GM21576 (cell line): ENCODE data around the gene C20orf144.

Experiments used
- ATAC-seq: cut with Tn5 transposase; IDR thresholded peaks from one replicate; pipeline ENCODE4 v1.9.1; 2021; ENCODE audit warnings: mild to moderate bottlenecking, moderate library complexity; ENCODE audit not compliant: unreplicated experiment

C20orf144 gene

DNA sequence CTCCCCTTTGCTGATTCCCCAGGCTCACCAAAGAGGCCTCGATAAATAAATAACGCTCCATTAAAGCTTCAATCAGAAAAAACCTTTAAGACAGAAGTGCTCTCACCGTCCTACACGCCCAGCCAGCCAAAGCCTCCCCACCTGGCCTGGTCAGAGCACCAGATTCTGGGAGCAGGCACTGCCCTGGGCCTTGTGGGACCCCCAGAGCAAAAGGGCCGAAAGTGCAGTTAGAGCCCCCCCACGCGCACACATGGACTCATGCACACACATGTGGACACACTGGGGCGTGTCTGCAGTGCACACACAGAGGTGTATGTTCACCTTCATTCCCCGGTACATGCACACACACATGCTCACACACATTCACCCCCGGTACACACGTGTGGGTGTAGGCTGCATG is 14.0 kb downstream of the C20orf144 start:
- ATAC-seq: no peak

DNA sequence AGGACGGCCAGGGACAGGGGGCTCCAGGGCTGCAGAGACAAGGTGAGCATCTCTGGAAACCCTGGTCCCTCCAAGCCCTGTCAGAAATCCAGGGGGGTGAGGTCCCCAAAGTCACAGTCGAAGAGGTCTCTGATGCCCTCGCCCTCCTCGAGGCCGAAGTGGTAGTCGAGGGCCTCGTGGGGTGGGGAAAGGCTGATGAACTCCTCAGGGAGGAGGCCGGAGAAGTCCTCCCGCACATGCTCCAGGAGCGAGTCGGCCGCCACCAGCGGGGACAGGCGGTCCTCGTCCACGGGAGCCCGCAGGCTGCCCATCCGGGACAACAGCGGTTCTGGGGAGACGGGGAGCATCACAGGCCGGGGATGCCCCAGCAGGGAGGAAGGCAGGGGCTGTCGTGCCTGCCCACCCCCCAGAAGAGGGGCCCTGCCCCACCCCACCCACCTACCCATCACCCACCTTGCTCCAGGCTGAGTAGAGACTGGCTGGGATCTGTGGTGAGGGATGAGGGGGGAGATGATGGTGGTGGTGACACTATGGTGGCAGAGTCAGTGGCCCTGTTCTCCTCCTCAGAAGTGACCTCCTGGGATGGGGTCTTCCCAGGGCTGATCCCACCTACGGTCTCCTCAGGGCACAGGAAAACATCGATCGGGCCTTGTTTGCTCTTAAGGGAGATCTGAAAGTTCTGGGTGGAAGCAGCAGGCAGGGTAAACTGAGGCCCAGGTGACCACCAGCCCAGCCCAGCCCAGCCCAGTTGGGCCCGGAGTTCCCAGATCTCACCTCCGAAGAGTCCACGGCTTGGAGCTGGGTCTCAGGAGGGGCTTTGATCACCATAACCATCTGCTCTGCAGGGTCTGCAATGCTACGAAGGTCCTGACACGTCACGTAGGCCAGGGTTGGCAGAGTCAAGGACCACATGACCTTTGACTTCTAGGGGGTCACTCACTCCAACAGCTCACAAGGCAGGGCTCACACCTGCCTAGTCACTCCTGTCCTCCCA is 14.8 kb downstream of the C20orf144 start:
- no peak for ATAC-seq

DNA sequence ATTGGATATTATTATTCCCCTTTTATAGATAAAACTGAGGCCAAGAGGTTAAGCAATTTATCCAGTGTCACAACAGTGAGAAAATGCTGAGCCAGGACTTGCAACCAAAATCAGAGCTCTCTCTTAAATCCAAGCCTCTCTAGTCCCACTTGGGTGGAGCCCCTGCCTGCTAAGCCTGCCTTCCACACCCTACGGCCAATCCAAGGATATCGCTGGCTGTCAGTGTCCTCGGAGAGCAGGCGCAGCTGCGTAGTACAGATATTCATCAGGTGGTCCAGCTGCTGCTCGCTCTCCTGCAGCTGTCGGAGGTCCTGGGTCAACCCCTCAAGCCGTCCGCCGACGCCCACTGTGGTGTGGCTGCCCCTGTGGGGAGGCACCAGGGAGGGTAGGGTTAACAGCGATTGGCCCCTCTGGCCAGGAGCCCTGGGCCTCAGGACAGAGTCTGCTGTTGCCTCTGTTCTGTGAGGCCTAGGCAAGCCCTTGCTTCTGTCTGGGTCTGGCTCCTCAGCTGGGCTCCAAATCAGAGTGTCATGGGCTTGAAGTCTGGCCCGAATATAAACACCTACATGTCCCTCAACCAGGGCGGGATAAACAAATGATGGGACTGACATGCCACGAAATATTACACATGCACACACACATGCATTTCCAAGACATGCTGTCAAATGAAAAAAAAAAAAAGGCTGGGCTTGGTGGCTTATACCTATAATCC is 16.0 kb downstream of the C20orf144 start:
- ATAC-seq: no peak

DNA sequence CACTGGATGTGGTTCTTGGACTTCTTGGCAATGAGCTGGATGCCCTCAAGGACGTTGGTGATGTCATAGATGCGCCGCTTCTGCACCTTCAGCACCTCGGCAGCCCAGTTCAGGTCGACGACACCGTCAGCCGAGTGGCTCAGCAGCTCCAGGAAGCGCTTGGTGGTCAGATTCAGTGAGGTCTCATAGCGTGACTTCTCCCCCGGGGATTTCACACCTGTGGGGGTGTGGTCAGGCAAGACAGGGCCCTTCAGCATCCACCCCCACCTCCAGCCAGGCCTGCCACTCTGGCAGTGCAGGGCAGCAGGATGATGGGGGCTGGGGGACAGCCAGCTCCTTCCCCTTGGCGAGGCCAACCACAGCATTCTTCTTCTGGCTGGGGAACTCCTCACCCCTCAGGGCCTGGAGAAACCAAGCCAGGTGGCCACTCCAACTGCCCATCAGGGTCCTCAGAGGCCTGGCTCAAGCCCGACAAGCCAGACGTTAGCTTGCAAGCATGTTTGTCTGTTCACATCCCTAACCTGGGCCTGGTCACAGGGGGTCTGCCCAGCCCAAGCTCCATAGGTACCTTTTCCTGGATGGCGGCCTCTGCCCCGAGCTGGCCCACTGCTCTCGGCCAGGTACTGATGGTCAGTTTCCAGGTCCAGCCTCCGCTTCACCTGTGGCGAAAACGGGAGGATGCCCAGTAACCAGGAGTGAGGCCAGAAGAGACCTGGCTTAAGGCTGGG is 17.8 kb downstream of the C20orf144 start:
- peak; percentile 53 for ATAC-seq

DNA sequence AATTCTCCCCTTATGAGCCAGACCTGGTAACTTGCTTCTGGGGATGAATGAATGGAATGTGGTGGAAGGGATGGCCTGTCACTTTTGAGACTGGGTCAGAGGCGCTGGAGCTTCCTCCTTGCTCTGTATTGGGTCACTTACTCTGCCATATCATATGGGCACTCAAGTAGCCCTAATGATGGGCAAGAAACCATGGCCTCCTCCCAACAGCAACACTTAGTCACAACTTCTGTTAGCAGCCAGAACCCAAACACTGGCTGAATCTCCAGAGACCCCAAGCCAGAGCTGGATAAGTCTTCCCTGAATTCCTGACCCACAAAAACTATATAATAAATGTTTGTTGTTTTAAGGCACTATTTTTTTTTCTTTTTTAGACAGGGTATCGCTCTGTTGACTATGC is 18.6 kb downstream of the C20orf144 start:
- no peak for ATAC-seq

DNA sequence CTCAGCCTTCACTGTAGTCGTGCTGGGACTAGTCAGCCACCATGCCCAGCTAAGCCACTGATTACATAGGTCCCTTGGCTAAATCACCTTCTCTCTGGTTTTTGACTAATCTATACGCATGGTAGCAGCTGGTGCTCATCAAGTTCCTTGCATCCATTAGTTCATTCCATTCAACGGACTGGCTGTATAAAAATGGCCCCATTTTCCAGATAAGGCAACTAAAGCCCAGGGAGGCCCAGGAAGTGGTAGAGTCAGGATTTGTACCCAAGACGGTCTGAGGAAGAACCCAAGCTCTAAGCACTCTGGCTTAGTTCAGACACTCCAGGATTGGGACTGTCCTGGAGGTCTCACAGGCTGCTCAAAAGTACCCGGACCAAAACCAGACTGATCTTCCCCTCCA is 19.2 kb downstream of the C20orf144 start:
- no peak for ATAC-seq

DNA sequence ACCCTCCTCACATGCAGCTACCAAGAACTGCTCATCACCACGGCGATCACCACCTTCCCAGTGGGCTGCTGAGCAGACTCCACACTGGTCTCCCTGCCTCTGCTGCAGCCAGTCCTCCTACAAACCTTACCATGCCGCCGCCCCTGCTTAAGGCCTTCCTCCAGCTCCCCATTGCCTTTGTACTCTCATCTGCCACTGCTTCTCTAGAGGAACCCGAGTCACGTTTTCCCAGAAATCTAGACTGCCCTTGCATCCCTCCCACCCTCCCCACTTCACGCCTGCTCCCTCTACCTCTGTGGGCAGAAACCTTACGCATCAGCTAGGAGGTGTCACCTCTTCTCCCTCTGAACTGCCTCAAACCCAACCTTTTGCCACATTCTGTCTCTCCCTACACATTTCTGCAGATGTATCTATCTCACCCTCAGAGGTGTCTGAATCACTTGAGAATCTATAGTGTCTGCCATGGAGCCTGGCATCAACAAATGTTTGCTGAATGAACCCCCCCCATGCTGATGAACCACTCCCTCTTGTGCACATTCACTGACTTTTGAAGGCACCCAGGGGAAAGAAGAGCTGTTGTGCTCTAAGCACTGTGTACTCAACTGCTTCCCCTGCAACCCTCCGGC is 19.7 kb downstream of the C20orf144 start:
- ATAC-seq: no peak

DNA sequence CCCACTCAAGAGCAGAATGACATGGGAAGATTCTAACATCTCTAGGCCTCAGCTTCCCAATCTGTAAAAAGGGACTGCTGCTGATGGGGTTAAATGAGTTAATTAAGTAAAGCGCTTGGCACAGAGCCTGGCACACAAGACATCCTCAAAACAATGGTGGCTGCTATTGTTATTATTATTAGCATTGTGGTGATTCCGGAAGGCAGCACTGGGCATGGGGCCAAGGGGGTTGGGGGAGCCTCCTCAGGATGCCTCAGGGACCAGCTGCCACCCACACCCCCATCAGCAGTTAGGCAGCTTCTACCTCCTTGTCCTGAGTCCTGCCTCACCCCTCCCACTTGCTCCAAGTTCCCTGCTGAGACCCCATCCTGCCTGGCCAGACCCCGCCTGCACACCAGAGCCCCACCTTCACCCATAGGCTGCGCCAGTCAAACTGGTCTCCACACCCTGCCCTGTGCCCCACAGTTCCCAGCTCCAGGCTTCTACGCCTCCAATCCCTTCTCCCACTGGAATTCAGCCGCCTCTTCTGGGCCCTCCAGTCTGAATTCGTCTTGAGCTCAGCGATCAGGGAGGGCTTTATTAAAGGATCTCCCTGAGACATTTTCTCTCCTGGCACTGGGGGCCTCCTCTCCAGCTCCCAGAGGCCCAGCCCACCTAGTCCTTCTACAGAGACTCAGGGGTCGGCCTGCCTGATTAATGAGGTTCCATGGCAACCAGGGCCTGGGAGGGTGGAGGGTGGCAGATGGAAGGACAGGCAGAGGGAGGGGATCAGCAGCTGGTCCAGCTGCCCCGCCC is 22.6 kb downstream of the C20orf144 start:
- no peak for ATAC-seq

DNA sequence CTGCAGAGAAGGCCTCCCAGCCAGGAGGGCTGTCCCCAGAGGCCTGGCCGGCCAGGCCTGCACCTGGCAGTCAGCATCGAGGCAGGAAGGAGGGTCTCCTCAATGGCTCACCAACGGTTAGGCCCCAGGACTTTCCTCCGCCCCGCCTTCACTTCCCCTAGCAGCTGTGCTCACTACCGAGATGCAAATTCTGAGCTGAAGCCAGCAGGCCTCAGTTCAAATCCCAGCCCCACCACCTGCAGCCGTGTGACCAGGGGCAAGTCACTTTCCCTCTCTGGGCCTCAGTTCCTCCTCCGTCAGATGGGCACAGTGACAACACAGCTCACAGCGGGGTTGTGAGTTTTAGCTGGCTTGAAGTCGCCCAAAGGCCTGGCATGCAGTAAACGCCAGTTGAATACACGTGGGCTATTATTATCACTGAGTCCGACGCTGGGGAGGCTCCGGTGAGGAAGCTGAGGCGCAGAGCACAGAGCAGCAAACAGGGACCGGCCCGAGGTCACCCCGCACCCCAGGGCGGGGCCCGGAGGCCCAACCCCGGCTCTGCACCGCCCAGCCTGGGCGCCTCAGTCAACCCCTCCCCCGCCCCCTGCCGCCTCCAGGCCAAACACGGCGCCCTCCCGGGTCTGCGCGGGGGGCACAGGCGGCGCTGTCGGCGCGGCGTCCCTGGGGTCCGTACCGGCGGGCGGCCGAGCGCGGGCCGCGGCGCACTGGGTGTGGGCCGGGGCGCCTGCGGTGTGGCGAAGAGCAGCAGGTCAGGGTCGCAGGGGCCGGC is 23.4 kb downstream of the C20orf144 start:
- peak; percentile 39 for ATAC-seq

DNA sequence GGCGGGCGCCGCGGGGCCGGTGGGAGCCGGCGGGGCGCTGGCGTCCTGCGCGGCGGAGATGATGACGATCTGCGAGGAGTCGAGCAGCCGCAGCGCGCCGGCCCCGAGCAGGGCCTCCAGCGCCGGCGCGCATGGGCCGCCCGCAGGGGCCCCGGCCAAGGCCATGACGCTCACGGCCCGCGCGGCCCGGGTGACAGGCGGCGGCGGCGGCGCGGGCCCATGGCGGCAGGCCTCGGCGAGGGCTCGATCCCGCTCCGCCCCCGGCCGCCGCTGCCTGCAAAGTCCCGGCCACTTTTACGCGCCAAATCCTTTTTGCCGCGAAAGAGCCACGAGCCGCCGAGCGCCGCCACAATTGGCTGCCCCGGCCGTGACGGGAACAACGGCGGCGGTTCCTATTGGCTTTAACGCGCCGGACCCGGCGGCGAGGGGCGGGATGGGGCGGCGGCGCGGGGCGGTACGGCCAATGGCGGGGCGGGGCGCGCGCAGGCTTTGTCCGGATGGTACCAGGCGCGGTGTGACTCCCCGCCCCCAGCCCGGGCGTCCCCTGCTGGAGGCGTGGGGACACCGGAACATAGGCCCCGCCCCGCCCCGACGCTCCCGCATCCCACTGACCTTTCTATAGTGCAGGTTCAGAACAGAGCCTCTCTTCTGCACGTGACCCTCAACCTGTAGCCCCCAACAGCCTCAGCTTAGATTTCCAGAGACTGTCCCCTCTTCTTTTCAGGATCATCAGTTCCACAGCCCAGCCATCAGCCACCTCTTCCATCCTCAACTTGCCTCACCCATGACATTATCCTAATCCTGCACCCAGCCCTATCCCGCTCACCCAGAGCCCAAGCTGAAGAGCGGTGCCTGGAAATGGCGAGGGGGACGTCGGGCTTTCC is 24.2 kb downstream of the C20orf144 start, which contains the start of gene E2F1:
Gene E2F1, minus strand, starts transcription at position 286 of the 884 bp plus-strand sequence. Its CDS starts 121 bp downstream, at position 165.
- ATAC-seq: peak; percentile 76

DNA sequence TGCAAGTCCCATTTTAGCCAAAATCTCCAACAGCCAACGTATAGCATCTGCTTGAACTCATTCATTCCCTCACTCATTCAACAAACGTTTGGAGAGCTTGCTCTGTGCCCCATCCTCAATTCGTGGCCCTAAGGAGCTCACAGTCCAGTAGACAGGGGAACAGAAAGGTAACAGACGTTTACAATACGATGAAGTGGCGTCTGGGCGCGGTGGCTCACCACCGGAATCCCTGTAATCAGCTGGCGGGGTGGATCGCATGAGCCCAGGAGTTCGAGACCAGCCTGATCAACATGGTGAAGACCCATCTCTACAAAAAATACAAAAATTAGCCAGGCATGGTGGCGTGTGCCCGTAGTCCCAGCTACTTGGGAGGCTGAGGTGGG is 24.8 kb downstream of the C20orf144 start:
- no peak for ATAC-seq

DNA sequence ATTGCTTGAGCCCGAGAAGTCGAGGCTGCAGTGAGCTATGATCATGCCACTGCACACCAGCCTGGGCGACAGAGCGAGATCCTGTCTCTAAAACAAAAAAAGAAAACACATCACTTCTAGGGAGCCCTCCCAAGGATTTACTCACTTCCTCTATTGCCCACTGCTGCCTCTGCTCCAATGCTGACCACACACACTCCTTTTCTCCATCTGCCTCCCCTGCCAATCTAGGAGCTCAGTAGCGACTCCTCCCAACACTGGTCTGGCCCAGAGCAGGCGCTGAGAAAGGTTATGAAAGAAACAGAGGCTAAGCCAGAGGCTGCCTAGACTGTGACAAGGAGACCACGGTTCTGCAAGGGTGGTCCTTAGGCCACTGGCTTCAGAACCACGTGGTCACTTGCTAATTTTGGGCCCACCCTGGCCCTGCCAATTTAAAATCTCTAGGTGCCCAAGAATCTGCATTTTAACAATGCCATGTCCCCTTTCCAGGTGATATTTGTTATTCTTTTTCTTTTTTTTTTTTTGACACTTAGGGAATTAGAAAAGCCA is 25.3 kb downstream of the C20orf144 start:
- ATAC-seq: no peak

DNA sequence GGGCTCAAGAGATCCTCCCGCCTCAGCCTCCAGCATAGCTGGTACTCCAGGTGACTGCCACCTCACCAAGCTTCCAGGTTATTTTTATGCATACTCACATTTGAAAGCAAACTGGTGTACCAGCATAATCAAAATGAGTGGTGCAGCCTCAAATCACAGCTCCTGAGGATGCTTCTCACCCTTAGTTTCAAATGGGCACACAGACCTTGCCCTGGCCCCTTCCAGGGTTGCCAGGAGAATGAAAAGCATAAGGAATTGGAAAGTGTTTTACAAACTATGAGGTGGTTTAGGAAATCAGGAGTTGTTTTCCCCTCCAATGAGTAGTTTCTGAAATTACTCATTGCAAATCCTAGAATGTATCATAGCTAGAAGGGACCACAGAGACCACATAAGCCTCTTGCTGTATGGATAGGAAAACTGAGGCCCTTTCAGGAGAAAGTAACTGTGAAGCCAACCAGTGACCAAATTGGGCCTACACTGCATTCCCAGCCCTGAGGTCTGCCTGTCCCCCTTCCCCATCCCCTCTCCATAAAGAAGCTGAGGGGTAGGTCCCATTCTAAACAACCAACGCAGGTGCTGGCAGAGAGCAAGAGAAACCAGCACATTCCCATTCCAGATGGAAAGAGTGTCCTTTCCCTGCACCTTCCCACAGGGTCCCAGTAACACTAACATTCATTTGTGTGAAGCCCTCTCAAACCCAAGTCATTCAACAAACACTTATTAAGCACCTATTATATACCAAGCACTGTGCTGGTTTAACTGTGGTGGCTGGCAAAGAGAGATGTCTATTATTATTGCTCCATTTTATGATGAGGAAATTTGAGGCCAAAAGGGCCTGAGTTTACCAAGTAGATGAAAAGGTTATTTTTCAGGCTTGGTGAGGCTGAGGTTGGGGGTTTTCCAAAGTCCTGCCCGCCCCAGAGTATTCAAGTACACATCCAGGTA is 26.1 kb downstream of the C20orf144 start:
- no peak for ATAC-seq

DNA sequence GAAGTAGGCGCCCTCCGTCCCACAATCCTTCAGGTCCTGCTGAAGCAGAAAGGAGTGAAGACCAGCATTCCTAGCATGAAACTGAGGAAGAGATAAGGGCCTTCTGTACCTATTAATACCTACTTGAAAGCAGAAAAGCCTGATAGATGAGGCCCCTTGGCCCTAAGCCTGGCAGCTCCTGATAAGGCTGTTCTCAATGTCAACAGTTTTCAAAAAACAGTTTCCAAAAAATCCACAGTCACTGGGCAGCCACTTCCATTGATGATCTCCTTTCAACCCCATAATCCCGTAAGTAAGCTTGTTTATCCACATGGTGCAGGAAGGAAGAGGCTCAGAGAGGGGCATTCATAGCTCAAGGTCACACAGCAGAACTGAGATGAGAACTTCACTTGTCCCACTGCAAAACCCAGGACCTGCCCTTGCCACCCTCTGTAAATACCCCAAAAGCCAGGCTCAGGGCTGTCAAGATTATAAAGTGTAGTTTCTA is 26.9 kb downstream of the C20orf144 start:
- ATAC-seq: no peak

DNA sequence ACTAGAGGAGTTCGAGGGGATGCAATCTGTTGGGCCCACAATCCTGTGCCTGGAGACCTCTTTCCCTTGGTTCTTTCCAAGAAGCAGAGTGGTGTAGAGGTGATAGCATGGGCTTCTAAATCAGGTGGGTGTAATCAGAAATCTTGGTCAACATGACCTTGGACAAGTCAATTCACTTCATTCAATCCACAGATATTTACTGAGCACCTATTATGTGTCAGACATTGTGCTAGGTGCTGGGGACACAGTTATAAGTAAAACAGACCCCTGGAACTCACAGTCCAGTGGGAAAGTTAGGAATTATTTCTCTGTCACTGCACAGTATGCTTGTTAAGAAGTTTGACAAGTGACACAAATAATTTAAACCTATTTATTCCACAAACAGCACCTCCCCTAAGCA is 27.4 kb downstream of the C20orf144 start:
- ATAC-seq: no peak

DNA sequence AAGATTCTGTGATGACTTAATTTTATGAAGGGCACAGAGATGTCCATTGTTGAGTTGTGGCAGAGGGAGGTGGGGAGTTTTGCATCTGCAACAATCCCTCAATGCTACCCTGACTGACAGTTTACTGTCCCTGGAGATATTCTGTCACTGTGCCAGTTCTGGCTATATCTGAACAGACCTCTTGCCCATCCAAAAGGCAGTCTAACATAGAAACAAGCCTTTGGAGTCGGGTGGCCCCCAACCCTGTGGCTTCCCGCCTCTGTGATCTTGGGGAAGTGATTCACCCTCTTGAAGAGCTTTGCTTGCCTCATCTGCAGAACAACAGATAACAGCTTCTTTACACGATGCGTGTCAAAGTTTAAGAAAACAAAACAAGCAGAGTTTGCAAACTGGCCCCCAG is 27.8 kb downstream of the C20orf144 start:
- ATAC-seq: no peak

DNA sequence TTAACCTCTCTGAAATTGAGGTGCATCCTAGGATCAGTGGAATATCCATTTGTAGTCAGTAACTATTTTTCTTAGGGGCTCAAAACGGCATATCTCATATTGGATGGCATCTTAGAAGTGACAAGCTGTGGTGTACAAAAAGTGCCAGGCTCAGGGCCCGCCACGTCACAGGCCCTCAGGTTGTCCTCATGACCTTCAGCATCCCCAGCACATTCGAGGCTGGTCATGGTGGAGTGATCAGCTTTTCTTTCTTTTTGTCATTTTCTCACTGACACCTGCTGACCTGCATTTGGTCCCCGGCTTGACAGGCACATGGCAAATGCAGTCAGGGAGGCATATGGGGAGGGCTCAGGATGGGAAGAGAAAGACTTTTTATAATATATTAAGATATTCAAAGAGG is 31.2 kb downstream of the C20orf144 start:
- ATAC-seq: no peak
